H4 (cell line): ENCODE results near the gene TLN1. TPM values are rescaled to one million over a fixed set of nuclear protein-coding genes. Genes with fewer than 3 reads are reported as not detected.
A peak's percentile ranks its signal among the peaks of the same experiment; 100 is the strongest.

Source experiments
- DNase-seq: peaks from one replicate; pipeline ENCODE4 v3.0.0-alpha.2; 2015; ENCODE audit warnings: low spot score
- total RNA-seq: library from RNA; depleted of rRNA; stranded (reverse); fragments of >200 nt; shearing (Covaris generic); gene quantifications from 2 replicates; pipeline ENCODE4 v1.2.3, GENCODE V29; 2014

TLN1 gene
- total RNA-seq, 1 experiment from 2014 or later = 71.2 TPM

DNA sequence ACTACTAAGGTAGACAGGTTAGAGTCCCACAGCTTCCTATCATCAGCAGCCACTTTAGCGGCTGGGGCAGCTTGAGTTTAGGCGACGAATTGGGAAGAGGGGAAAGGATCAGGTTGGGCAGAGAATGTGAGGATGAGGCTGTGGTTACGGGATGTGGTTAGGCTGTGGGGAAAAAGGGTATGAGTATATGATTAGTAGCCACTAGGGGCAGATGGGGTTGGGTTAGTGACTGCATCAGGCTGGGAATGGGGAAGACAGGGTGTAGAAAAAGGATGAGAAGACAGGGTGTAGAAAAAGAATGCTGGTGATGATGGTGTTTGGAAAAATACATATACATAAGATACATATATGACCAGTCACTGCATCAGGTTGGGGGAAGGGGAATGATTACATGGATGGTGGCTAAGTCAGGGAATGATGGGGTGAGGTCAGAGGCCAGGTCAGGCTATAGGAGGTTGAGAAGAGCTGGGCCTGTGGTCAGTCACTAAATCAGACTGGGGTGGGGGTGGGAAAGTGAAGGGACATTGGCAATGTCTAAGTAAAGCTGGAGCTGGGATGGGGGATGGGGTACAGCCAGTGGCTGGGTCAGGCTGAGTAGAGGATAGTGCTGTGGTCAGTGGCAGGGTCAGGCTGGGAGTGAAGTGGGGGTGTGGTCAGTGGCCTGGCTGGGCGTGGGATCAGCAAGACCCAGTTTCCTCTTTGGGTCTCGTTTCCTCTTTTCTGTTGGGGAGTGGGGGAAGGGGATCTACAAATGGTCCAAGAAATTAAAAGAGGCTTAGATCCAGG, 2.1 kb downstream of the TLN1 start:
- peak; percentile 91 for DNase-seq

GRCh38 chr9:35729101-35729500, 2.9 kb downstream of the TLN1 start:
- no peak for DNase-seq

GRCh38 chr9:35728041-35728971, 3.7 kb downstream of the TLN1 start:
- DNase-seq = peak; percentile 89

GRCh38 chr9:35727676-35728040, 4.3 kb downstream of the TLN1 start:
- DNase-seq = no peak

DNA sequence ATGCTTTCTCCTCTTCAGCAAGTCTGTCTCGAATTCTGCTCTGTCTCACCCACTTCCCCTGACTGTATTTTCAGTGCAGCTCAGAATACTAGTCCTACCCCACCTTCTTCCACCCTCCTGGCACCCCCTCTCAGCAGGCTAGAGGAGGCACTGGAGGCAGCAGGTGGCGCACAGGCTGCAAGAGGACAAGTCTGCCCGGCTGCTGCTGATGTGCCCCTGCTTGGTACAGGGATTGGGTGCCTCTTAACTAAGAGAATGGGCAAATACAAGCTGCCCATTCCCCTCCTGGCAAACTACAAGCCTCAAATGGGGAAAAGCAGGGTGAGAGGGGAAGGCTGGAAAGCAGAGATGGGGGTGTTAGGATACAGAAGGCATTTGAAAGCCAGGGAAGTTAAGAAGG, 5.1 kb downstream of the TLN1 start:
- DNase-seq = peak; percentile 39

GRCh38 chr9:35725362-35725761, 6.6 kb downstream of the TLN1 start:
- DNase-seq = no peak

GRCh38 chr9:35723908-35724307, 8.1 kb downstream of the TLN1 start:
- DNase-seq = no peak

DNA sequence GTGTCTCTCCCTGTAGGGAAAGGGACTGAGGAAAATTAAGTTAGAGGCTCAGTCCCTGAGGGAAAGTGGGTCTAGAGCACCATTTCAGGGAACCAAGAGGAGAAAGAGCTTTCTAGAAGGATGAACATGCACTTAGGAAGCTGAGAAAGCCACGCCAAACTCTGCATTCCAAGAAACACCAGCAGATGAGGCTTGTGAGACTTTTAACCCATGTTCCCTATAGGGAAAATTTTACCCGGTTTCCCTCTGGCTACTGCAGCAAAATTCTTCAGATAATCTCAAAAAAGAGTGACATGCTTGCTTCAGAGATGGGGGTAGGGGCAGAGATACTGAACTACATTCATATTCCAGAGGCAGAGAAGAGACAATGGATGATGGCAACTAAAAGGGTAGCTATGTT, 8.6 kb downstream of the TLN1 start:
- DNase-seq = no peak

DNA sequence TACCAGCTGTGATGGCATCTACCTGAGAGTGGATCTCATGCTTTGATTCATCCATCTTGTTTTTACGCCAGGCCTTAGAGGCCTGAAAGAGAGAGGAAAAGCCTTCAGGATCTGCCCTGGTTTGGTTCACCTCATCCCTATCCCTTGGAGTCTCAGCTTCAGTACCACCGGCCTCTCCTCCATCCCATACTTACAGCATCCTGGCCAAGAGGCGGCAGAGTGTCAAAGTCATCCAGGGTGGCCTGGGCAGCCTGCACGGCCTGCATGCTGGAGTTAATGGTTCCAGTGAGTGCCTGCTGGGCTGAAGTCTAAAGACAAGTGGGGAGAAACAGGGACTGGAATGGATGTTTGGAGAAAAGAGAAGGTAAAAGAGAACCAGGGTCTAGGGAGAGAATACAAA, 12.4 kb downstream of the TLN1 start:
- DNase-seq = no peak

GRCh38 chr9:35718721-35719511, 13.1 kb downstream of the TLN1 start:
- DNase-seq = no peak

GRCh38 chr9:35717132-35717870, 14.7 kb downstream of the TLN1 start:
- no peak for DNase-seq

DNA sequence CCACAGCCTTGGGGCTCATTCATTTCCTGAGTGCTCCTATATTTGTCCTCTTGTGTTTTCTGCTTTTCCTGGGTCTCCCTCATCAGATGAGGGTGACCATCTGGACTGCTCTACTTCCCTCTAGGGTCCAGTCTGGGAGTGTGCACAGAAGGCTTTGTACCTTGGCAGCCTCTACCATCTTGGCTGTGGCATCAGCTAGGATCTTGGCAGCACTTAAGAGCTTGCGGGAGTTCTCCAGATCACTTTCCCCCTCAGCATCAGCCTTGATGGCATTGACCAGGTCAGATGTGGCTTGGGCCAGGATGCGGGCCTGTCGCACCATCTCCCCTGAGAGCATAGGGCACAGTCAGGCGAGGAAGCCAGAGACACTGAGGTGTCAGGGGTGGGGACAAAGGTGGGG, 15.8 kb downstream of the TLN1 start:
- no peak for DNase-seq

DNA sequence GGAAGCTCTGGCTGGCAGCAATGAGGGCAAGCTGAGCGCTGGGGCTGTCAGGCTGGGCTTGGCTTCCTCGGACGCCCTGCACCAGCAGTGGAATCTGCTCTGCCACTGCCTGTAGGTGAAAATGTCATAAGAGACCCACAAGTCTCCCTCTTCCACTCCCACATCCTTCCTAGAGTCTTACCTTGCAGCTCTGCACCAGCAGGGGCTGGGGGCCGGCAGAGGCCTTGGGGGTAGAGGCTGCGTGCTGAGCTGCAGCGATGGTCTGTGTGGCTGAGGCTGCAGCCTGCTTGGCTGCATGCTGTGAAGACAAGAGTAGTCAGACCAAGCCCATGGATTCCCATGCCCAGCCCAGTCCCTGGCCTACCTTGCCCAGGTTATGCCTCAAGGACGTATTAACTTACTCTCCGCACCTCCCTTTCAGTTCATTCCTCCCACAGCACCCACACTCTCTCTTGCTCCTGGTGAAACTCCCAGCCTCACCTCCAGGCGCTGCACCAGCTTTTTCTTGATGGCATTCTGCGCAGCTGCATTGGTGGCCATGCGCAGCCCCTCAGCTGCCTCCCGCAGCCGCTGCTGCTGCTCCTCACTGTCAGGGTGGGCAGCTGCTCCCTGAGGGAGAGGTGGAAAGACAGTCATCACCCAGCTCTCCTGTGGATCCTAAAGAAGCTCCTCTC, 17.3 kb downstream of the TLN1 start:
- DNase-seq = no peak

GRCh38 chr9:35714123-35714522, 17.9 kb downstream of the TLN1 start:
- no peak for DNase-seq

GRCh38 chr9:35713578-35713977, 18.4 kb downstream of the TLN1 start:
- no peak for DNase-seq

DNA sequence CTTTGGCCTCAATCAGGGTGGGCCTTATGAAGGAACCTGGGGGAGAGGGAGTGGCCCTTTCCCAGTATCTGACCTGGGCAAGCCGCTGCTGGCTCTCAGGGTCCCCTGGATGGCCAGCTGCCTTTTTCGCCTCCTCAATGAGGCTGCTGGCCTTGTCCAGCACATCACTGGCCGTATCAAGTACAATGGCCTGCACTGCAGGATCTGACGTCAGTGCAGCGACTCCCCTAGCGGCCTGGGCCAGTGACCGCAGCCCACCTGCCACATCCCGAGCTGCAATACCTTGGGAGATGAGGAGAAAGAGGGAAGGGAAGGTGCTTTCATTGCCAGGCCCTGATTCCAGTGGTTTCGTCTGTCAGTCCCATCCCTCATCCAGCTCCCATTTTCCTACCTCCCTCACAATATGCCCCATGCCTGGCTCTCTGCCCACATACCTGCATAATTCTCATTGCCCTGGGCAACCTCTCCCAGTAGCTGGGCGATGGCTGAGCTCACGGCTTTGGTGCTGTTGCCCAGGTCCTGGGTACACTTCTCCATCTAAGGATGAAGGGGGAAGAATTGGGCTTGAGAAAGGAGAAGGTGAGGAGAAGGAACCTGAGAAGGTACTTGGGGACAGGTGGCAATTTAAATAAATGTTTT, 19.1 kb downstream of the TLN1 start:
- DNase-seq = no peak

DNA sequence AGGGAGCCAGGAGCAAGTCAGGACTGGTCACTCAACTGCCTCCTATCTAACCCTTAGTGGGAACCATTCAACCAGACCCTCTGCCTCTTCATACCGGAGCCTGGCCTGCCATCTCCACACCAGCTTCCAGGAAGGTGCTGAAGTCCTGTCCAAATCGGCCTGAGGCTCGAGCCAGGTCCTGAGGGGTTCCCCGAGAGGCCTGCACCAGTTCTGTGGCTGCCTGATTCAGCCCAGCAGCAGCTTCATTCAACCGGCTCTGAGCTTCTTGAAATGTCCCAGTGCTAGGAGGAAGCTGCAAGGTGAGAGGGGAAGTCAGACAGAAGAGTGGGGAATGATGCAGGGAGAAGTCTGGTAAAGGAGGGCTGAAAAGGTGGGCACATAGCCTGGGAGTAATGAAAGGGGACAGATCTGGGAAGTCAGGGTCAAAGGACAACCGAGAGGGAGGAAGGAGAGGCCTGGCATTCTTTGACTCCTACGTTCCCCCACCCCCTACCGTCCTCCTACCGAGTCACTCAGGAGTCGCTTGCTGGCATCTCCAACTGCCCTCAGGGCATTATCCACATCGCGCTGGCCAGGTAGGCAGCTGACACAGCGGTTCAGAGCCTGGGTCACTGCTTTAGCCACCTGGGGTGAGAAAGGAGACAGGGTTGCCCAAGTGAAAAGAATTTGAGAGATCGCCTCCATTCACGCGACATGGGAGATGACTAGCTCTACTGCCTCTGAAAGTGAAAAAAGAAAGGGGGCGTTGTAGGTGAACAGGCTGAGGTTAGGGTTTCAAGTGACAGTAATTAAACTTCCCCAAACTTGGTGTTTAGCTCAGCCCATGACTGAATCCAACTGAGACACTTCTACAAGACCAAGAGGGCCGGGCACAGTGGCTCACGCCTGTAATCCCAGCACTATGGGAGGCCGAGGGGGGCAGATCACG, 20.2 kb downstream of the TLN1 start:
- DNase-seq = no peak

GRCh38 chr9:35710818-35711500, 21.0 kb downstream of the TLN1 start:
- no peak for DNase-seq

- DNase-seq = no peak
These were observed 23.8 kb downstream of the TLN1 start for GRCh38 chr9:35708146-35708545.
